IMR-90 (cell line): Measurements from ENCODE around the gene CEP126.

Source experiments
- TF ChIP-seq, protein P1 (sequence below): conservative IDR thresholded peaks from 2 replicates; pipeline ENCODE4 v1.5.1; 2012; ENCODE audit warnings: mild to moderate bottlenecking, low read depth, low read length, improper control_type of control experiment
- TF ChIP-seq, protein P2 (sequence below): fragments of 150-350 bp; IDR thresholded peaks from 2 replicates; pipeline ENCODE4 v1.6.1; 2016; ENCODE audit warnings: low read depth, mild to moderate bottlenecking, low read length, moderate library complexity, borderline replicate concordance

DNA sequence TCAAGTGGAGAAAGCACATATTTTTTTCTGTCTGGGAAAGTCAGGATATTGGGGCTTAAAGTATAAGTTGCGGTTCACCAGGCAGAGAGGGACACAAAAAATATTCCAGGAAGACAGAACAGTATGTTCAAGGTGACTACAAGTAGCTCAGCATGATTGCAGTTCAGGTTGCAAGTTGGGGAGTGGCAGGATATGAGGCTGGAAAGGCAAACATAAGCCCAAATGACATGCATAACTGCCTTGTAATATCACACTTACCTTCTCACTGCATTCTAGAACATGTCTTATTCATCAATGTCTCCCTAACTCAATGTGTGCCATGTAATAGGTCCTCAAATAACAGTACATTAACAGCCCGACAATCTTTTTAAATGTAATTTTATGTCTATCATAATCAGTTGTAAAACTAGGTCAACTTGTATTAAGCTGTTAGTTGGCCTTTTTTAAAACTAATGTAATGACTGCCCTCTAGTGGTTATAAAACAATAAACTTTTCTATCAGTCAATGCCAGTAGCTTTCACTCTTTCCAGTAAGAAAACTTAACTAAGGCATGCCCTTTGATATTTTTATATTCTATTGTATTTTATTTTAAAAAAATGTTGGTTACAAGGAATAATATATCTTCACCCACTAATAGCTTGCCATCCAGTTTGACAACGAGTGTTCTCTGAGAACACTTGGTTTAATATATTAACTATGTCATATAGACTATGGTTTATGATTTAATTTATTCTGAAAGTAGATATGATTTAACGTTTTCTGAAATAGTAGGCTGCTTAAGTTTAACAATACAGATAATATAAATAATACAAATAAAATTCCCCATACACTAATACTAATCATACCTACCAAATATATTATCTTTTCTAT, 93.0 kb downstream of the CEP126 start:
- TF ChIP-seq, protein P1, sequence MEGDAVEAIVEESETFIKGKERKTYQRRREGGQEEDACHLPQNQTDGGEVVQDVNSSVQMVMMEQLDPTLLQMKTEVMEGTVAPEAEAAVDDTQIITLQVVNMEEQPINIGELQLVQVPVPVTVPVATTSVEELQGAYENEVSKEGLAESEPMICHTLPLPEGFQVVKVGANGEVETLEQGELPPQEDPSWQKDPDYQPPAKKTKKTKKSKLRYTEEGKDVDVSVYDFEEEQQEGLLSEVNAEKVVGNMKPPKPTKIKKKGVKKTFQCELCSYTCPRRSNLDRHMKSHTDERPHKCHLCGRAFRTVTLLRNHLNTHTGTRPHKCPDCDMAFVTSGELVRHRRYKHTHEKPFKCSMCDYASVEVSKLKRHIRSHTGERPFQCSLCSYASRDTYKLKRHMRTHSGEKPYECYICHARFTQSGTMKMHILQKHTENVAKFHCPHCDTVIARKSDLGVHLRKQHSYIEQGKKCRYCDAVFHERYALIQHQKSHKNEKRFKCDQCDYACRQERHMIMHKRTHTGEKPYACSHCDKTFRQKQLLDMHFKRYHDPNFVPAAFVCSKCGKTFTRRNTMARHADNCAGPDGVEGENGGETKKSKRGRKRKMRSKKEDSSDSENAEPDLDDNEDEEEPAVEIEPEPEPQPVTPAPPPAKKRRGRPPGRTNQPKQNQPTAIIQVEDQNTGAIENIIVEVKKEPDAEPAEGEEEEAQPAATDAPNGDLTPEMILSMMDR, result peak; percentile 62
- TF ChIP-seq, protein P2, sequence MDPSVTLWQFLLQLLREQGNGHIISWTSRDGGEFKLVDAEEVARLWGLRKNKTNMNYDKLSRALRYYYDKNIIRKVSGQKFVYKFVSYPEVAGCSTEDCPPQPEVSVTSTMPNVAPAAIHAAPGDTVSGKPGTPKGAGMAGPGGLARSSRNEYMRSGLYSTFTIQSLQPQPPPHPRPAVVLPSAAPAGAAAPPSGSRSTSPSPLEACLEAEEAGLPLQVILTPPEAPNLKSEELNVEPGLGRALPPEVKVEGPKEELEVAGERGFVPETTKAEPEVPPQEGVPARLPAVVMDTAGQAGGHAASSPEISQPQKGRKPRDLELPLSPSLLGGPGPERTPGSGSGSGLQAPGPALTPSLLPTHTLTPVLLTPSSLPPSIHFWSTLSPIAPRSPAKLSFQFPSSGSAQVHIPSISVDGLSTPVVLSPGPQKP, result no peak
